Neural crest cell (in vitro differentiated cells): ENCODE results near the gene BABAM2. TPM values are rescaled to one million over a fixed set of nuclear protein-coding genes. Genes with fewer than 3 reads are reported as not detected.

Experiments
- DNase-seq: peaks from one replicate; pipeline ENCODE4 v3.0.0; 2021; ENCODE audit warnings: low read depth, mixed read lengths, low spot score
- H3K27ac Mint-ChIP-seq: one replicate; pipeline ENCODE4 v1.8.0; 2021; ENCODE audit warnings: mild to moderate bottlenecking, mixed read lengths; ENCODE audit not compliant: unreplicated experiment
- H3K27me3 Mint-ChIP-seq: 2 replicates; pipeline ENCODE4 v1.8.0; 2021; ENCODE audit warnings: low read depth, mild to moderate bottlenecking, mixed read lengths
- H3K36me3 Mint-ChIP-seq: 2 replicates; pipeline ENCODE4 v1.8.0; 2021; ENCODE audit warnings: low read depth, mild to moderate bottlenecking, mixed read lengths
- H3K4me1 Mint-ChIP-seq: 2 replicates; pipeline ENCODE4 v1.8.0; 2021; ENCODE audit warnings: mixed read lengths
- H3K4me3 Mint-ChIP-seq: one replicate; pipeline ENCODE4 v1.8.0; 2021; ENCODE audit warnings: mild to moderate bottlenecking, mixed read lengths
- H3K9me3 Mint-ChIP-seq: 2 replicates; pipeline ENCODE4 v1.8.0; 2021; ENCODE audit warnings: mixed read lengths
- total RNA-seq: library from RNA; stranded (reverse); gene quantifications from 2 replicates; pipeline ENCODE4 v1.2.1, GENCODE V29; 2021
- TF ChIP-seq, protein P1 (sequence below): fragments of 200-600 bp; sonication (generic); conservative IDR thresholded peaks from 2 replicates; pipeline ENCODE4 v1.5.0; 2021; ENCODE audit warnings: antibody characterized with exemption, mild to moderate bottlenecking

BABAM2 gene
- total RNA-seq, 1 donor from 2014 or later: 28.6 TPM

GRCh38 chr2:27886322-27886721 lies 4.2 kb upstream of the BABAM2 start:
- DNase-seq: no peak
- H3K4me3 Mint-ChIP-seq: no peak overlapping the region
- H3K27me3 Mint-ChIP-seq: no peaks in the 10 kb centered on the region
- peaks cover 16% of the 10 kb centered on the region for H3K4me1 Mint-ChIP-seq
- H3K36me3 Mint-ChIP-seq: no peaks in the 10 kb centered on the region
- TF ChIP-seq, protein P1, sequence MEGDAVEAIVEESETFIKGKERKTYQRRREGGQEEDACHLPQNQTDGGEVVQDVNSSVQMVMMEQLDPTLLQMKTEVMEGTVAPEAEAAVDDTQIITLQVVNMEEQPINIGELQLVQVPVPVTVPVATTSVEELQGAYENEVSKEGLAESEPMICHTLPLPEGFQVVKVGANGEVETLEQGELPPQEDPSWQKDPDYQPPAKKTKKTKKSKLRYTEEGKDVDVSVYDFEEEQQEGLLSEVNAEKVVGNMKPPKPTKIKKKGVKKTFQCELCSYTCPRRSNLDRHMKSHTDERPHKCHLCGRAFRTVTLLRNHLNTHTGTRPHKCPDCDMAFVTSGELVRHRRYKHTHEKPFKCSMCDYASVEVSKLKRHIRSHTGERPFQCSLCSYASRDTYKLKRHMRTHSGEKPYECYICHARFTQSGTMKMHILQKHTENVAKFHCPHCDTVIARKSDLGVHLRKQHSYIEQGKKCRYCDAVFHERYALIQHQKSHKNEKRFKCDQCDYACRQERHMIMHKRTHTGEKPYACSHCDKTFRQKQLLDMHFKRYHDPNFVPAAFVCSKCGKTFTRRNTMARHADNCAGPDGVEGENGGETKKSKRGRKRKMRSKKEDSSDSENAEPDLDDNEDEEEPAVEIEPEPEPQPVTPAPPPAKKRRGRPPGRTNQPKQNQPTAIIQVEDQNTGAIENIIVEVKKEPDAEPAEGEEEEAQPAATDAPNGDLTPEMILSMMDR: no peak
- no peaks in the 10 kb centered on the region for H3K9me3 Mint-ChIP-seq
- no peak overlapping the region for H3K27ac Mint-ChIP-seq

DNA sequence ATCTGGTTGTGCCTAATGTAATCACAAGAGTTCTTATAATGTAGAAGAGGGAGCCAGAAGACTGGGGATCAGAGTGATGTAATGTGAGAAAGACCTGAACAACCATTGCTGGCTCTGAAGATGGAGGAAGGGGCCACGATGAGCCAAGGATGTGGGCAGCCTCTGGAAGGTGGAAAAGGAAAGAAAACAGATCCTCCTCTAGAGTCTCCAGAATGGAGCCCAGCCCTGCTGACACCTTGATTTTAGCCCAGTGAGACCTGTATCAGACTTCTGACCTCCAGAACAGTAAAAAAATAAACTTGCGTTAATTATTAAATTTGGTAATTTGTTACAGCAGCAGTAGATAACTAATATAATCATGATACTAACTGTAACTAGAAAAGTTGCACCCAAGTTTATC lies 3.4 kb upstream of the BABAM2 start:
- peaks cover 21% of the 10 kb centered on the region for H3K4me1 Mint-ChIP-seq
- H3K36me3 Mint-ChIP-seq: no peaks in the 10 kb centered on the region
- no peaks in the 10 kb centered on the region for H3K9me3 Mint-ChIP-seq
- H3K27ac Mint-ChIP-seq: no peak overlapping the region
- TF ChIP-seq, protein P1: no peak
- H3K27me3 Mint-ChIP-seq: no peaks in the 10 kb centered on the region
- DNase-seq: no peak
- H3K4me3 Mint-ChIP-seq: peak overlapping the region; percentile 51

- no peaks in the 10 kb centered on the region for H3K27me3 Mint-ChIP-seq
Measured at GRCh38 chr2:27887830-27888229, 2.7 kb upstream of the BABAM2 start.

GRCh38 chr2:27888790-27889189 lies 1.7 kb upstream of the BABAM2 start:
- H3K4me1 Mint-ChIP-seq: peaks cover 21% of the 10 kb centered on the region
- no peaks in the 10 kb centered on the region for H3K27me3 Mint-ChIP-seq
- TF ChIP-seq, protein P1: no peak
- no peaks in the 10 kb centered on the region for H3K36me3 Mint-ChIP-seq
- no peak overlapping the region for H3K4me3 Mint-ChIP-seq
- H3K9me3 Mint-ChIP-seq: no peaks in the 10 kb centered on the region
- no peak overlapping the region for H3K27ac Mint-ChIP-seq
- DNase-seq: no peak

More at GRCh38 chr2:27887830-27888229, 2.7 kb upstream of the BABAM2 start:
- Mint-ChIP-seq H3K27ac (no peak overlapping the region), H3K4me3 (no peak overlapping the region), H3K9me3 (no peaks in the 10 kb centered on the region), H3K36me3 (no peaks in the 10 kb centered on the region), H3K4me1 (peaks cover 21% of the 10 kb centered on the region)
- TF ChIP-seq, protein P1: no peak
- DNase-seq: no peak

DNA sequence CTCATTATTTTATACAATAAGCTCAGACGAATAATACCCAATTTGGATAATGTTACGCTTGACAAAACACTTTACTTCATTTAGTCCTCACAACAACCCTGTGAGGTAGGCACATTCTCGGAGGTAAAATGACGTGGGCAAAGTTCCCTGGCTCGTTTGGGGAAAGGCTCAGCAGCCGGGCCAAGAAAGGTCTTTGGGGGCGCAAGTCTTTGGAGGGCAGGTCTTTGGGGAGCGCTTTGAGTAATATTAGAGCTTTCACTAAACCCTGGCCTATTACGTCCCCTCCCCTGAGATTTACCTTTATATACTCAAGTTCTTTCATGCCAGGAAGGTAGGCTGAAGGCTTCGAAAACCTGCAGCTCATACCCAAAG lies 769 bp upstream of the BABAM2 start:
- Mint-ChIP-seq H3K27ac (peak overlapping the region; percentile 100), H3K9me3 (no peaks in the 10 kb centered on the region), H3K36me3 (no peaks in the 10 kb centered on the region), H3K4me1 (peaks cover 21% of the 10 kb centered on the region), H3K4me3 (peak overlapping the region; percentile 96), H3K27me3 (no peaks in the 10 kb centered on the region)
- TF ChIP-seq, protein P1: no peak
- no peak for DNase-seq
